A549 (cell line): ENCODE results near the gene LSM3. TPM values are rescaled to one million over a fixed set of nuclear protein-coding genes. Genes with fewer than 3 reads are reported as not detected.

Experiments used
- ATAC-seq, 2 experiments: fragments of 200-7000 bp in 1 of 2; fragments of >200 bp in 1 of 2; cut with Nextera tagmentation in 1 of 2; cut with Tn5 transposase in 1 of 2; 3 replicates each; pipeline versions ENCODE4 v1.8.0 to v1.9.1; 2018 to 2020; ENCODE audit warnings: mild to moderate bottlenecking in 1 of 2, moderate library complexity in 1 of 2
- CTCF ChIA-PET: fragments of 300-600 bp; sonication (Branson Sonifier 250); formaldehyde crosslinking; extraction: SDS; loops from one replicate; lab custom pipeline; 2021; ENCODE audit warnings: antibody characterized with exemption, inconsistent platforms; lab: Yijun Ruan, JAX
- POLR2A ChIA-PET: fragments of 350-600 bp; formaldehyde crosslinking; extraction: SDS; loops from one replicate; lab custom pipeline; 2021; ENCODE audit warnings: antibody characterized with exemption, inconsistent platforms; lab: Yijun Ruan, JAX
- DNase-seq, 2 experiments: peaks; one replicate each; pipeline versions ENCODE4 v3.0.0 to v3.0.0-alpha.2; 2011 to 2016; ENCODE audit warnings: low read depth in 1 of 2, low spot score in 1 of 2
- FAIRE-seq: peaks from 2 replicates; lab custom pipeline; 2011; peaks lifted over from hg19 to GRCh38; lab: Jason Lieb, UNC
- H3K27ac ChIP-seq, 2 experiments: fragments of >200 bp; sonication (Bioruptor Twin); formaldehyde crosslinking; 3 replicates each; pipeline ENCODE4 v1.5.1; 2016 to 2017
- H3K4me1 ChIP-seq: fragments of >200 bp; sonication (Bioruptor Twin); formaldehyde crosslinking; 3 replicates; pipeline ENCODE4 v1.6.1; 2016
- H3K4me2 ChIP-seq: fragments of >200 bp; sonication (Bioruptor Twin); formaldehyde crosslinking; 3 replicates; pipeline ENCODE4 v1.6.1; 2016
- H3K4me3 ChIP-seq: fragments of >200 bp; sonication (Bioruptor Twin); formaldehyde crosslinking; 3 replicates; pipeline ENCODE4 v1.5.1; 2016
- H3K9me3 ChIP-seq: fragments of >200 bp; sonication (Bioruptor Twin); formaldehyde crosslinking; 3 replicates; pipeline ENCODE4 v1.6.1; 2016
- BHLHE40 ChIP-seq: IDR thresholded peaks from 2 replicates; pipeline ENCODE4 v1.6.1; 2012; ENCODE audit warnings: low read depth, low read length, inconsistent platforms
- CBX2 ChIP-seq: fragments of 200-600 bp; sonication (generic); IDR thresholded peaks from 2 replicates; pipeline ENCODE4 v1.6.1; 2016; ENCODE audit warnings: low read depth, mild to moderate bottlenecking, borderline replicate concordance
- CEBPB ChIP-seq, 2 experiments: fragments of >200 bp in 1 of 2; sonication (Bioruptor Twin) in 1 of 2; formaldehyde crosslinking in 1 of 2; IDR thresholded peaks; 2 replicates each; pipeline ENCODE4 v1.6.1; 2012 to 2016
- EHMT2 ChIP-seq: fragments of 200-600 bp; sonication (generic); IDR thresholded peaks from 2 replicates; pipeline ENCODE4 v1.6.1; 2016; ENCODE audit warnings: antibody characterized with exemption, low read depth, mild to moderate bottlenecking, moderate library complexity
- EP300 ChIP-seq, 2 experiments: fragments of >200 bp; sonication (Bioruptor Twin); formaldehyde crosslinking; IDR thresholded peaks; 2 replicates in 1 of 2; 3 replicates in 1 of 2; pipeline ENCODE4 v1.6.1; 2016 to 2017
- FOSL2 ChIP-seq, 2 experiments: fragments of 450-650 bp in 1 of 2; fragments of >200 bp in 1 of 2; sonication (Bioruptor Twin) in 1 of 2; formaldehyde crosslinking; IDR thresholded peaks; 2 replicates each; pipeline versions ENCODE4 v1.5.0 to v1.6.1; 2016 to 2020; ENCODE audit warnings: mild to moderate bottlenecking in 1 of 2, moderate library complexity in 1 of 2
- GATA3 ChIP-seq: IDR thresholded peaks from 2 replicates; pipeline ENCODE4 v1.6.1; 2012; ENCODE audit warnings: borderline replicate concordance
- HDAC2 ChIP-seq: fragments of 200-600 bp; sonication (generic); IDR thresholded peaks from 2 replicates; pipeline ENCODE4 v1.6.1; 2016
- HOXA7 ChIP-seq: fragments of 250-450 bp; sonication (Bioruptor Pico); IDR thresholded peaks from 2 replicates; pipeline ENCODE4 v1.5.0; 2020; ENCODE audit warnings: mild to moderate bottlenecking, moderate library complexity
- HOXB13 ChIP-seq: fragments of 250-450 bp; sonication (Bioruptor Pico); IDR thresholded peaks from 2 replicates; pipeline ENCODE4 v1.5.0; 2020; ENCODE audit warnings: low read depth, mild to moderate bottlenecking, moderate library complexity
- JUN ChIP-seq, 2 experiments: fragments of >200 bp; sonication (Bioruptor Twin); formaldehyde crosslinking; IDR thresholded peaks; 2 replicates in 1 of 2; 3 replicates in 1 of 2; pipeline ENCODE4 v1.6.1; 2016 to 2017
- JUNB ChIP-seq: fragments of >200 bp; sonication (Bioruptor Twin); formaldehyde crosslinking; IDR thresholded peaks from 2 replicates; pipeline ENCODE4 v1.6.1; 2016
- KDM5A ChIP-seq: fragments of 200-600 bp; sonication (generic); IDR thresholded peaks from 2 replicates; pipeline ENCODE4 v1.6.1; 2016; ENCODE audit warnings: antibody characterized with exemption, mild to moderate bottlenecking
- MYC ChIP-seq: IDR thresholded peaks from 2 replicates; pipeline ENCODE4 v1.6.1; 2012; ENCODE audit warnings: mild to moderate bottlenecking, inconsistent platforms, low read length, improper control_type of control experiment, borderline replicate concordance
- NPAS2 ChIP-seq: fragments of 250-450 bp; sonication (Bioruptor Pico); IDR thresholded peaks from 2 replicates; pipeline ENCODE4 v1.8.0; 2022; ENCODE audit warnings: mild to moderate bottlenecking, moderate library complexity, borderline replicate concordance
- PBX3 ChIP-seq: IDR thresholded peaks from 2 replicates; pipeline ENCODE4 v1.6.1; 2012
- PHF8 ChIP-seq: fragments of 200-600 bp; sonication (generic); IDR thresholded peaks from 2 replicates; pipeline ENCODE4 v1.6.1; 2016; ENCODE audit warnings: low read depth, mild to moderate bottlenecking, antibody characterized with exemption, moderate library complexity, borderline replicate concordance
- POLR2A ChIP-seq: IDR thresholded peaks from 2 replicates; pipeline ENCODE4 v1.6.1; 2012; ENCODE audit warnings: mild to moderate bottlenecking, low read length
- POLR2AphosphoS2 ChIP-seq: conservative IDR thresholded peaks from 2 replicates; pipeline ENCODE4 v1.6.1; 2012; ENCODE audit warnings: low read length, improper control_type of control experiment, inconsistent platforms
- TFCP2L1 ChIP-seq: fragments of 250-450 bp; sonication (Bioruptor Pico); IDR thresholded peaks from 2 replicates; pipeline ENCODE4 v1.5.0; 2021; ENCODE audit warnings: mild to moderate bottlenecking
- ZC3H11A ChIP-seq: fragments of 450-650 bp; IDR thresholded peaks from 2 replicates; pipeline ENCODE4 v1.6.1; 2014; ENCODE audit warnings: antibody characterized with exemption, mild to moderate bottlenecking
- WGBS: methylation state at CpG from one replicate; pipeline ENCODE4 v1.1.6; 2017; ENCODE audit errors: missing lambda C conversion rate; 5-methylcytosine and 5-hydroxymethylcytosine counted together
- polyA plus RNA-seq, 4 experiments: library from polyadenylated mRNA; depleted of rRNA in 3 of 4; stranded (reverse); fragments of >200 nt; fragmentation: RNase III in 1 of 4; extraction: RNeasy Plus Mini Kit Qiagen cat#74134 plus additional on column Dnase treatment in 1 of 4; gene quantifications; 2 replicates in 3 of 4; 3 replicates in 1 of 4; pipeline ENCODE4 v1.2.3, GENCODE V29; 2011 to 2017
- TF ChIP-seq, protein P1 (sequence below): fragments of >200 bp; sonication (Bioruptor Twin); formaldehyde crosslinking; IDR thresholded peaks from 3 replicates; pipeline ENCODE4 v1.5.1; 2016

The LSM3 gene
- polyA plus RNA-seq, 2 of the 4 experiments (the other 2 are of a cell fraction), result 23.9 to 32.0 TPM

DNA sequence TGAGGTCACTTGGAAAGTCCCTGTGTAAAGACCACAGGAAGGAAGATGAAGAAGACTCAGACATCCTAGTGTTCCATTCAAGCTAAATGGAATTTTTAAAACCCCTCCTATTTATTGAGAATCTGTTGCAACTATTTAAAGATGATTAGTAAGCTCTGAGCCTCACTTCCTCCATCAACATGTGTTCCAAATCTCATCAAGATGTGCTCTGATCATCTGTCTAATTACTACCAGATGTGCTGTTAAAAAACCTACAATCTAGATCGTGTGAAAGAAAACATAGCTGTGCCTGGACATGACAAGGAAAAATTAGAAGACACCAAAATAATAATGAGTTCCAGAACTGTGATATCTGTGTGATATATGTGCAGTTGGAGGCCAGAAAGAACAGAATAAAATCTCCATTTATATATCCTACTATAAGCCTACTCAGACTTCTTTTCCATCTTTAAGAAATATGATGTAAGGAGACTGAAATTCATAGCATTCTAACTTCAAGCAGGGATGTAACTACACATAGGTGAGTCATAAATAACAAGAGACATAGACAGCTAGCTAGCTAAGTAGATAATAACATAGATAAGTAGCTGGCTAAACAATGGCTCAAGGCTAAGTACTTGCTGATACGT, 8.0 kb upstream of the LSM3 start:
- no peak for DNase-seq
- H3K4me2 ChIP-seq, result peak overlapping the region; percentile 43; the same call in 2 of the 3 replicates
- TF ChIP-seq, protein P1, sequence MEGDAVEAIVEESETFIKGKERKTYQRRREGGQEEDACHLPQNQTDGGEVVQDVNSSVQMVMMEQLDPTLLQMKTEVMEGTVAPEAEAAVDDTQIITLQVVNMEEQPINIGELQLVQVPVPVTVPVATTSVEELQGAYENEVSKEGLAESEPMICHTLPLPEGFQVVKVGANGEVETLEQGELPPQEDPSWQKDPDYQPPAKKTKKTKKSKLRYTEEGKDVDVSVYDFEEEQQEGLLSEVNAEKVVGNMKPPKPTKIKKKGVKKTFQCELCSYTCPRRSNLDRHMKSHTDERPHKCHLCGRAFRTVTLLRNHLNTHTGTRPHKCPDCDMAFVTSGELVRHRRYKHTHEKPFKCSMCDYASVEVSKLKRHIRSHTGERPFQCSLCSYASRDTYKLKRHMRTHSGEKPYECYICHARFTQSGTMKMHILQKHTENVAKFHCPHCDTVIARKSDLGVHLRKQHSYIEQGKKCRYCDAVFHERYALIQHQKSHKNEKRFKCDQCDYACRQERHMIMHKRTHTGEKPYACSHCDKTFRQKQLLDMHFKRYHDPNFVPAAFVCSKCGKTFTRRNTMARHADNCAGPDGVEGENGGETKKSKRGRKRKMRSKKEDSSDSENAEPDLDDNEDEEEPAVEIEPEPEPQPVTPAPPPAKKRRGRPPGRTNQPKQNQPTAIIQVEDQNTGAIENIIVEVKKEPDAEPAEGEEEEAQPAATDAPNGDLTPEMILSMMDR, result no peak
- no peak for TF ChIP-seq PBX3
- TF ChIP-seq EHMT2, result no peak
- peak; percentile 50; the same call in 1 of the 2 replicates for TF ChIP-seq GATA3
- peak; percentile 36; the same call in 1 of the 2 replicates for TF ChIP-seq JUNB
- no peak for TF ChIP-seq FOSL2 (IDR thresholded peaks at IDR 0.05)
- peak; percentile 55 for TF ChIP-seq FOSL2 (CRISPR knock-in tag; IDR thresholded peaks at IDR 0.05)
- no peak for TF ChIP-seq TFCP2L1 (CRISPR knock-in tag)
- TF ChIP-seq, all 56 proteins: peak for 3
- no peak overlapping the region for H3K4me3 ChIP-seq
- ChIA-PET CTCF (interaction anchor here (0.8 to 1.4 kb wide), 4 partner anchors 12 to 27 kb away, joined by 3 to 5 read pairs (median 4); no protein-coding TSS in a partner anchor), POLR2A (interaction anchor here (1.0 to 1.4 kb wide), 2 partner anchors 8 to 26 kb away, joined by 3 to 10 read pairs; partner anchors contain the start of genes LSM3 and XPC)
- H3K27ac ChIP-seq, result peak overlapping the region; percentile 40 to 63; a peak in 4 of 6 replicates
- WGBS, result 56% methylated on average over 2 of the region's 2 CpGs
- FAIRE-seq, result no peak
- peaks cover 41% of the 10 kb centered on the region for H3K4me1 ChIP-seq
- ATAC-seq, result peak; percentile 52 to 77; a peak in 4 of 6 replicates
- no peaks in the 10 kb centered on the region for H3K9me3 ChIP-seq

GRCh38 chr3:14172496-14172895, 6.1 kb upstream of the LSM3 start:
- Histone ChIP-seq H3K4me2 (no peak overlapping the region), H3K4me1 (peaks cover 60% of the 10 kb centered on the region)
- 94% methylated on average over 5 of the region's 5 CpGs for WGBS
- no peak for DNase-seq
- CTCF ChIA-PET, result interaction anchor here (0.7 to 1.2 kb wide), 3 partner anchors 20 to 40 kb away, joined by 3 to 4 read pairs (median 3); no protein-coding TSS in a partner anchor
- TF ChIP-seq POLR2A (no peak), CEBPB (IDR thresholded peaks at IDR 0.05) (no peak), HOXA7 (CRISPR knock-in tag) (no peak), MYC (no peak), HOXB13 (CRISPR knock-in tag) (no peak)
- TF ChIP-seq, all 56 proteins: peak for 0
- Histone ChIP-seq H3K4me3 (no peak overlapping the region), H3K9me3 (no peaks in the 10 kb centered on the region), H3K27ac (no peak overlapping the region)
- POLR2A ChIA-PET, result interaction anchor here (1.4 kb wide), 1 partner anchor 28 kb away, joined by 6 read pairs; no protein-coding TSS in a partner anchor
- no peak for FAIRE-seq
- ATAC-seq, result no peak

DNA sequence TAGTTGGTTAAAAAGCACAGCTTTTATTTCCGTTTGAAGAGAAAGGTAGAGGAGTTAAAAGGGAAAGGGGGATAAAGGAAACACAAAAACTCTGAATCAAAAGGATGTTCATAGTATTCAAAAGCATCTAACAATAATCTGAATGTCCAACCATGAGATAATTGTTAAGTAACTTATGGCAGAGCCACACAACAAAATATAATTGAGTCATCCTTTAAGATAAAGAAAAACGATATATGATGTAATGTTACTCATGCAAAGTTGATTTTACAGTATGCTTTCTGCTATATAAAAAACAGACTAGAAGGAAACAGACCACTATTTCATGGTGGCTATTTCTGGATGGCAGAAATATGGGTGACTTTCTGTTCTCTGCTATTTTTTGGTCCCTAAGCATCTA, 4.1 kb upstream of the LSM3 start:
- ATAC-seq (no peak), DNase-seq (no peak), FAIRE-seq (no peak)
- H3K4me1 ChIP-seq, result peaks cover 61% of the 10 kb centered on the region
- ChIA-PET POLR2A (no interaction called here), CTCF (interaction anchor here (0.8 to 3.9 kb wide), 5 partner anchors 15 to 49 kb away, joined by 3 to 10 read pairs (median 6); partner anchors contain the start of genes CHCHD4 and TMEM43)
- TF ChIP-seq PHF8 (no peak), HOXB13 (CRISPR knock-in tag) (no peak), GATA3 (no peak), POLR2A (no peak), HDAC2 (no peak), POLR2AphosphoS2 (no peak), ZC3H11A (no peak), KDM5A (no peak), JUN (IDR thresholded peaks at IDR 0.05) (no peak), NPAS2 (CRISPR knock-in tag) (no peak), CBX2 (no peak), FOSL2 (IDR thresholded peaks at IDR 0.05) (no peak), FOSL2 (CRISPR knock-in tag; IDR thresholded peaks at IDR 0.05) (no peak), BHLHE40 (no peak), EP300 (IDR thresholded peaks at IDR 0.05) (no peak)
- peak overlapping the region; percentile 89; the same call in 2 of the 3 replicates for H3K4me2 ChIP-seq
- H3K4me3 ChIP-seq, result no peak overlapping the region
- whole genome bisulfite sequencing, result 64% methylated on average over 2 of the region's 2 CpGs
- no peaks in the 10 kb centered on the region for H3K9me3 ChIP-seq
- H3K27ac ChIP-seq, result 0 out of 6 replicates have a peak overlapping the region, but pooled peaks of 1 of the 2 experiments have one; percentile 6
